Astrocyte (in vitro differentiated cells and primary cell): ENCODE results near the gene CNTN5.

ENCODE experiments used
- EZH2 ChIP-seq: IDR thresholded peaks from 2 replicates; pipeline ENCODE4 v1.6.1; 2012; ENCODE audit warnings: mild to moderate bottlenecking, low read length, inconsistent platforms; ENCODE audit not compliant: insufficient read depth
- TF ChIP-seq, protein P1 (sequence below): IDR thresholded peaks from 2 replicates; pipeline ENCODE4 v1.5.1; 2011; ENCODE audit warnings: low read depth, mild to moderate bottlenecking, inconsistent platforms, low read length, moderate library complexity; ENCODE audit not compliant: insufficient read depth

DNA sequence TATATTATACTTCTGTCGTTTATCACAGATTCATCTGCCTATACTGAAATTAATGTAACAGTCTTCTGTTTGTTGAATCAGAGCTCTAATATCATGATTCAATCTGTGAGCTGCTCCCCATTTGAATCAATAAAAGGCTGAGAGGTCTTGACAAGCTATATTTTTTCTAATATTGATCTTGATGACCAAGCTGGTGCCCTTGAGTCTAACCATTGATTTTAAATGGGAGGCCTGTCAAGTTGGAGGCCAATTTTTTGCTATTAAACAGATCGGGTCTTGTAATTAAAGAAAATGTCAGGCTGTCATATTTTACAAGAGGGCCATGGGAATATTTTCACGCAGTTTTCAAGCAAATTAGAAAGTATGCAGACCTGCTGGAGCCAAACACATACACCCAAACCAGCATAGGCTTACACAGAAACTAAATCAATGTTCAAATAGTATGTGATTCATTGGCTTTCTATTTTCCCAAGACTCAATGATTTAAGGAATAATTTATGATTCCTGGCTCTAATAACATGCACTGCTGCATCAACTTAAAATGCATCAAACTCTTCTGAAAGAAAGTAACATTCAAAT, 286.9 kb downstream of the CNTN5 start:
- TF ChIP-seq, protein P1, sequence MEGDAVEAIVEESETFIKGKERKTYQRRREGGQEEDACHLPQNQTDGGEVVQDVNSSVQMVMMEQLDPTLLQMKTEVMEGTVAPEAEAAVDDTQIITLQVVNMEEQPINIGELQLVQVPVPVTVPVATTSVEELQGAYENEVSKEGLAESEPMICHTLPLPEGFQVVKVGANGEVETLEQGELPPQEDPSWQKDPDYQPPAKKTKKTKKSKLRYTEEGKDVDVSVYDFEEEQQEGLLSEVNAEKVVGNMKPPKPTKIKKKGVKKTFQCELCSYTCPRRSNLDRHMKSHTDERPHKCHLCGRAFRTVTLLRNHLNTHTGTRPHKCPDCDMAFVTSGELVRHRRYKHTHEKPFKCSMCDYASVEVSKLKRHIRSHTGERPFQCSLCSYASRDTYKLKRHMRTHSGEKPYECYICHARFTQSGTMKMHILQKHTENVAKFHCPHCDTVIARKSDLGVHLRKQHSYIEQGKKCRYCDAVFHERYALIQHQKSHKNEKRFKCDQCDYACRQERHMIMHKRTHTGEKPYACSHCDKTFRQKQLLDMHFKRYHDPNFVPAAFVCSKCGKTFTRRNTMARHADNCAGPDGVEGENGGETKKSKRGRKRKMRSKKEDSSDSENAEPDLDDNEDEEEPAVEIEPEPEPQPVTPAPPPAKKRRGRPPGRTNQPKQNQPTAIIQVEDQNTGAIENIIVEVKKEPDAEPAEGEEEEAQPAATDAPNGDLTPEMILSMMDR, result no peak
- TF ChIP-seq EZH2, result no peak
